Measurements from ENCODE around the gene KRTAP24-1.

Gene KRTAP24-1

DNA sequence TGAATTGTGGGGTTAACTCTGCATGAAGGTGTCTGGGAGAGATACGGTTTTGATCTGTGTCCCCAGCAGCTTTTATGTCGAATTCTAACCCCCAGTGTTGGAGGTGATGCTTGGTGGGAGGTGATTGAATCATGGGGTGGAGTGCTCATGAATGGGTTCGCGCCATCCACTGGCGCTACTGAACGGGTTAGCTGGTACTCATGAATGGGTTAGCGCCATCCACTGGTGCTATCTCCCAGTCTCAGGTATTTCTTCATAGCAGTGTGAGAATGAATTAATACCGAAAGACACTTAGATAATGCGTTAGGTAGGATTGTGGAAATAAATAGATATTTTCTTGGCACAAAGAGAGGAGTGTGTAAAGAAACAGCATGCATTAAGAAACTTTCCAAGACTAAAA lies 33.9 kb downstream of the KRTAP24-1 start:
- H3K27ac ChIP-seq, result no peak overlapping the region
- DNase-seq, result no peak
- no peaks in the 10 kb centered on the region for H3K36me3 ChIP-seq
- no peak overlapping the region for H3K4me3 ChIP-seq (ENCODE audit: low read depth, low read length)
- no peaks in the 10 kb centered on the region for H3K9me3 ChIP-seq (ENCODE audit: severe bottlenecking)
- TF ChIP-seq, protein P1, sequence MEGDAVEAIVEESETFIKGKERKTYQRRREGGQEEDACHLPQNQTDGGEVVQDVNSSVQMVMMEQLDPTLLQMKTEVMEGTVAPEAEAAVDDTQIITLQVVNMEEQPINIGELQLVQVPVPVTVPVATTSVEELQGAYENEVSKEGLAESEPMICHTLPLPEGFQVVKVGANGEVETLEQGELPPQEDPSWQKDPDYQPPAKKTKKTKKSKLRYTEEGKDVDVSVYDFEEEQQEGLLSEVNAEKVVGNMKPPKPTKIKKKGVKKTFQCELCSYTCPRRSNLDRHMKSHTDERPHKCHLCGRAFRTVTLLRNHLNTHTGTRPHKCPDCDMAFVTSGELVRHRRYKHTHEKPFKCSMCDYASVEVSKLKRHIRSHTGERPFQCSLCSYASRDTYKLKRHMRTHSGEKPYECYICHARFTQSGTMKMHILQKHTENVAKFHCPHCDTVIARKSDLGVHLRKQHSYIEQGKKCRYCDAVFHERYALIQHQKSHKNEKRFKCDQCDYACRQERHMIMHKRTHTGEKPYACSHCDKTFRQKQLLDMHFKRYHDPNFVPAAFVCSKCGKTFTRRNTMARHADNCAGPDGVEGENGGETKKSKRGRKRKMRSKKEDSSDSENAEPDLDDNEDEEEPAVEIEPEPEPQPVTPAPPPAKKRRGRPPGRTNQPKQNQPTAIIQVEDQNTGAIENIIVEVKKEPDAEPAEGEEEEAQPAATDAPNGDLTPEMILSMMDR (IDR thresholded peaks at IDR 0.05; ENCODE audit: low read depth, low read length), result no peak
- H3K27me3 ChIP-seq (ENCODE audit: insufficient read depth, low read depth, severe bottlenecking), result no peaks in the 10 kb centered on the region

DNA sequence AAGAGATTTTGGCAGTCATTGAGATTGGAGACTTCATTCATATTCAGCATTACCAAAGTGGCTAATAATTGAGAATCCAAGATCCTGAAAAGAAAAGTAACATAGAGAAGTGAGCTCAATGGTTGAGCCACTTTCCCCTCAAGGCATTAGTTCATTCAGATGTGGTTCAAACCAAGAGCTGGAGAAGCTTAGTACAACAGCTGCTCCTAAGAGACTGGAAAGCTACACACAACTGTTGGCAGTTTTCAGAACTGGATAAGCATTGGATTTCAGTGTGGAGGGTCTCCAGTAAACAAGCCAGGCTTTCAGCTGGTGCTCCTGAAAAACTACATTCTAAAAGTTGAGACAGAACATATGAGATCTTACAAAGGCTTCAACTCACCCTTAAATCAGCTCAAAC lies 37.7 kb downstream of the KRTAP24-1 start:
- H3K27me3 ChIP-seq (ENCODE audit: insufficient read depth, low read depth, severe bottlenecking), result no peaks in the 10 kb centered on the region
- H3K9me3 ChIP-seq (ENCODE audit: severe bottlenecking), result no peaks in the 10 kb centered on the region
- H3K4me3 ChIP-seq (ENCODE audit: low read depth, low read length), result no peak overlapping the region
- no peak for DNase-seq
- H3K27ac ChIP-seq, result no peak overlapping the region
- TF ChIP-seq, protein P1 (IDR thresholded peaks at IDR 0.05; ENCODE audit: low read depth, low read length), result no peak
- H3K36me3 ChIP-seq, result no peaks in the 10 kb centered on the region

DNA sequence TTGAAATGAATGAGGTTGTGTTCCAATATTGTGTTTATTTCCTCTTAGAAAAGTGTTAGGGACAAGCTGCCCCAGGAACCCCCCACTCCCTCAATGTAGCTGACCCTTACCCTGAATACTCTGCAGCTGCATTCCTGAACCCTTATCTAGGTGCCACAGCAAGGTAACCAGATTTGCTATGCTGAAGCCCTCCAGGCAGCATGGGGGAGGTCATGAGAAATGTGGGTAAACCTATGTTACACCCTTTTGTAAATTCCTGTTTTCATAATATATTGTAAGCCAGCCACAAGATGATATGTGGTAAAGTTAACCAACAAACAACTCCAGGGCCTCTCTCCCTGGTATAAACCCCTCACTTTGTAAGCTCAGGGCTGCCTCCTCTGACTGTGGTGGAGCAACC lies 39.1 kb downstream of the KRTAP24-1 start:
- DNase-seq, result no peak
- Histone ChIP-seq H3K27me3 (ENCODE audit: insufficient read depth, low read depth, severe bottlenecking) (no peaks in the 10 kb centered on the region), H3K36me3 (no peaks in the 10 kb centered on the region), H3K27ac (no peak overlapping the region), H3K4me3 (ENCODE audit: low read depth, low read length) (no peak overlapping the region), H3K9me3 (ENCODE audit: severe bottlenecking) (no peaks in the 10 kb centered on the region)
- TF ChIP-seq, protein P1 (IDR thresholded peaks at IDR 0.05; ENCODE audit: low read depth, low read length), result no peak

DNA sequence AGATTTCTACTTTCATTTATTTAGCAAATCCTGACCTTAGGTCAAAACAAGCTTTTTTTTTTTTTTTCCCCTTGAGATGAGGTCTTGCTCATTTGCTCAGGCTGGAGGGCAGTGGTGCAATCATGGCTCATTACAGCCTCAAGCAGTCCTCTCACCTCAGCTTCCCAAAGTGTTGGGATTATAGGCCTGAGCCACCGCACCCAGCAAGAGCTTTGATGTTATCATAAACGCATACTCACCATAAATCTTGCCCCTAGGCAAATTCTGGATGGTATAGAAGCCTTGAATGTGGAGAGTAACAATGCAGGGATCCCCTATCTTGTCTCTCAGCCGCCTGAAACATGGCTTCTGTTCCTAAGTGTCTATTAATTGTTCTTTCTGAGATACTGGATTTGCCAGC lies 42.1 kb downstream of the KRTAP24-1 start:
- no peak for DNase-seq
- TF ChIP-seq, protein P1 (IDR thresholded peaks at IDR 0.05; ENCODE audit: low read depth, low read length), result no peak

DNA sequence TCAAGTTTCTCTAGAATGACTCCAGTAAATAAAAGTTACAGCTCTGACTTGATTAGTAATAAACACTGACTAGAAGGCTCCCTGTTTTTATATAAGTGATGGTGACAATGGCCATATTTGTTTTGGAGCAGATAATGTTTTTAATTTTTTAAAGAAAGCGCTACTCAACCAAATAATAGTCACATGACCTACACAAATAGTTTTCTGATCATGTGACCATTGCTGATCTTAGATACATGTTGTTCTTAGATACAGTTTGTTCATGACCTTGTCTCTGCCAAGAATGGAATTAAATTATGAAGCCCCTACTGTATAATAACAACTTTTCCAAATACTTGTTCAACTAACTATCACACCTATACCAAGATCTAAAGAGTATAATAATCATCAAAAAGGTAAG lies 44.6 kb downstream of the KRTAP24-1 start:
- TF ChIP-seq, protein P1 (IDR thresholded peaks at IDR 0.05; ENCODE audit: low read depth, low read length), result no peak

More for the DNA sequence above, 42.1 kb downstream of the KRTAP24-1 start:
- Histone ChIP-seq H3K27me3 (ENCODE audit: insufficient read depth, low read depth, severe bottlenecking) (no peaks in the 10 kb centered on the region), H3K9me3 (ENCODE audit: severe bottlenecking) (no peaks in the 10 kb centered on the region), H3K36me3 (no peaks in the 10 kb centered on the region), H3K4me3 (ENCODE audit: low read depth, low read length) (no peak overlapping the region), H3K27ac (no peak overlapping the region)

DNA sequence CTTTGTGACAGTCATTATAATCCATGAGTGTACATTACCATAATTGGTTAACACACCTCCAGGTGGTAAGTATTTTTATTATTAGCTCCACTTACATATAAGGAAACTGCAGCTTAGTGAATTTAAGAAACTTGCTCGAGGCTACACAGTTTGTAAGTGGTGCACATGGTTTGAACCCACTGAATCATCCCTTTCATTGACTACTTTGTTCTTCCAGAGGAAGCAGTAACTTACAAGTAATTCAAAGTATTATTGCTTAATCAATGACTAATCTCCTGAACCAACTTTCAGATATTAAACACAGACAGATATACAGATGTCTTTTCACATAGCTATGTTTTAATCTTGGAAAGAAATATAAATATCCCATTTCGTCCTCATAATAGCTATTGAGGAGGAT lies 48.1 kb downstream of the KRTAP24-1 start:
- Histone ChIP-seq H3K36me3 (no peaks in the 10 kb centered on the region), H3K27me3 (ENCODE audit: insufficient read depth, low read depth, severe bottlenecking) (no peaks in the 10 kb centered on the region), H3K9me3 (ENCODE audit: severe bottlenecking) (peaks cover 2% of the 10 kb centered on the region), H3K4me3 (ENCODE audit: low read depth, low read length) (no peak overlapping the region), H3K27ac (no peak overlapping the region)
- DNase-seq, result no peak
- TF ChIP-seq, protein P1 (IDR thresholded peaks at IDR 0.05; ENCODE audit: low read depth, low read length), result no peak

More for the DNA sequence above, 44.6 kb downstream of the KRTAP24-1 start:
- no peaks in the 10 kb centered on the region for H3K36me3 ChIP-seq
- no peaks in the 10 kb centered on the region for H3K27me3 ChIP-seq (ENCODE audit: insufficient read depth, low read depth, severe bottlenecking)
- H3K27ac ChIP-seq, result no peak overlapping the region
- no peak overlapping the region for H3K4me3 ChIP-seq (ENCODE audit: low read depth, low read length)
- no peaks in the 10 kb centered on the region for H3K9me3 ChIP-seq (ENCODE audit: severe bottlenecking)
- DNase-seq, result no peak
